ENCODE results near the gene ZSCAN20.

GRCh38 chr1:33532250-33532649 is 59.8 kb downstream of the ZSCAN20 start:
- TF ChIP-seq CTCF (IDR thresholded peaks at IDR 0.05): no peak
- no peak for TF ChIP-seq POLR2A (IDR thresholded peaks at IDR 0.05)

All from transverse colon (tissue), 3 donors.